ENCODE results near the gene OAF.
"Not testable (repeated sequence)": the region's sequence is repeated elsewhere in the genome, so short reads cannot be mapped to it uniquely, and the experiment has no call there.

OAF gene

DNA sequence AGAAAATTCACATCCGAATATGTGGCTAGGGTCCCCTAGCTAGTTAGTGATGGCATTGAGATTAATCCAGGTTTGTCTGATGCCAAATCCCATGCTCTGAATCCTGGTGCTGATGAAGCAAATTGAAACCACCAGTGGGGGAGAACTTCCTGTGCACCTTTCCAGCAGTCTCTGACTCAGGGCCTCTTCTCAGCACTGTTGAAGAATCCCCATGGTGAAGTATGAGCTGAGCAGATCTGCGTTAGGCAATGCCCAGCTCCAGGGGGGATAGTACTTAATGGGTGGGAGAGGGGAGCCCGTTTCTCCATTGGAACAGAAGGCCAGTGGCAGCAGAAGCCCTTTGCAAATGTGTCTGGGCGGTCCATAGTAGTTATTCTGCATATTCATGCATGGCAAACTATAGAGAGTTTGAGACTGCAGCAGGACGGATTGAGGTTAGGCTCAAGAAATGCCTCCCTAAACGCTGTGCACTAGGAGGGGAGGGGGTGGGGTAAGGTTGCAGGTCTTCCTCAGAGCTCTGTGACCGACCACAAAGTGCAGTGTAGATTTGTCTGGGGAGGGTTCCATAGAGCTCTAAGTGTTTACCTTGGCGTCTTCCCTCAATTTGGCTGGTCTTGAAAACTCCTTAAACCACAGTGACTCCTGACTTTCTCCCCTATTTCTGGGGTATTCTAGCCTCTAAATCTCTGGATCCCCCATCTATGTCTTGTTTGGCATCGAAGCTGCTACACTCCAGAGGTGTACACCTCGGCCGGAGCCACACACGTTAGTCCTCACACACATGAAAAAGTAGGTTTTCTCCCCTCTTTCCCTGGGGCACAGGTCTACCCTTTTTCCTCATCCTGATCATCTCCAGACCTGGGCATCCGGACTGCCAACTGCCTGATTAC is 33.9 kb downstream of the OAF start:
- DNase-seq, result no peak

DNA sequence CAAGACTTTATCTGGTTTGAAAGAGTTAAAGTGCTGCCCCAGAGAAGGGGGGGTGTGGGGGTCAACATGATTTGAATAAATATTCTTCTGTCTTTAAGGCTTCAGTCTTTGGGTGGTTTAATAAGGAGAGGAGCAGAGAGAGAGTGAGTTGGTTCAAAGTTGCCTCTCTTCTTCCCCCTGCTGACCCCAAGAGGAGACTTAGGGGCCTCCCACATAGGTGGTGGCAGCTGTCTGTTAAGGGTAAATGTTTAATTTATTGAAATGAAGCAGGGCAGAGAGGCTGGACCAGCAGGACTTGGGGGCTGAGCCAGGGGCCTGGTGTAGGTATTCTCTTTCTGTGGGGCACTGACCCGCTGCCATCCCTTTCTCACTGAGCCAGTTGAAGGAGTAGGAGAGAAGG is 34.6 kb downstream of the OAF start:
- DNase-seq, result no peak

DNA sequence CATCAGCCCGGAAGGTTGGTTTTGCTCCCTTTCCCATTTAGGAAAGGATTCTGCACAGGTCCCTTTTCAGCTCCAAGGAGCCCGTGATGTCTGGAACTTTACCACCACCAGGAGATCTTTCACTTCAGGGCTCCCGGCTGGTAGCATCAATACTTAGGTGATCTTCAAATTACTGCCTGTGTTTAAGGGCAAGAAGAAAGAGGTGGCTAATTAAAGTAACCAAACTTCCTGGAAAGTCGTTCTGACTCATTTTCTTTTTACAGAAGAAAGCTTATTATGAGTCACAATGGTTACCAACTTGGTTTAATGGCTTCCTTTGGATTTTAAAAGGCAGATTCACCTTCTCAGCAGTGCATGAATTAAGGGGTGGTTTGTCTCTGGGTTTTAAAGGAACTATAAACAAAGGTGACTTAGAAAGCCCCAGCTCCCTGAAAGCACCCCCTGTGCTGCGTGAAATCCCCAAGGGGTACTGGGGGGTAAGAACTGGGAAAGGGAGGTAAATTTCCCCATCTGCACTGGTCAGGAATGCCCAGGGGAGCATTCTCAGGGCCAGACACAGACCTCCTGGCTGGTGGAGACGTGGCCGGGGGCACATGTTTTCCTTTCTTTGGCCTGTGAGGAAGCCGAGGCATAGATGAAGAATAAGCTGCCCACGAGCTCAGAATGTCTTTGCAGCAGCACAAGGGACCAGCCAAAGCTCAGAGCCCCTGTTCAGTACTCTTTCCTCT is 37.9 kb downstream of the OAF start:
- DNase-seq, result no peak

- no peak for DNase-seq
Measured at GRCh38 chr11:120249279-120250262, 38.7 kb downstream of the OAF start.

- not testable (repeated sequence) for DNase-seq
Measured at GRCh38 chr11:120253377-120253776, 42.5 kb downstream of the OAF start.

GRCh38 chr11:120254788-120255518 is 44.1 kb downstream of the OAF start:
- DNase-seq, result no peak

GRCh38 chr11:120255519-120255866 is 44.7 kb downstream of the OAF start:
- DNase-seq, result no peak

GRCh38 chr11:120256178-120256577 is 45.3 kb downstream of the OAF start:
- DNase-seq, result no peak

DNA sequence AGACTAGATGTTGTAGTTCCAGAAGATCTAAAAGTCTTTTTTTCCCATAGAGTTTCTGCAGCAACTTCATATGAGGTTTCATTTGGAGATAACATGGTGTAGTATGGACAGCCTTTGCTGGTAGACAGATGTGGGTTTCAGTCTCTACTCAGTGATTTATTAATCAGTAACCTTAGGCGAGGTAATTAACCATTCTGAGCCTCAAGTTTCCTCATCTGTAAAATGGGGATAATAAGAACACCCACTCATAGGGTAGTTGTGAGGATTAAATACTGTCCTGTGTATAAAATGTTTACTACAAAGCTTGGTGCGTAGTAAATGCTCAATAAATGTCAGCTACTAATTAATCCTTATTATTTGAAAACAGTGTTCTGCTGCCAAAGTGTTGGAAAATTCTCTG is 45.9 kb downstream of the OAF start:
- DNase-seq, result no peak

GRCh38 chr11:120257346-120257745 is 46.5 kb downstream of the OAF start:
- DNase-seq, result no peak

DNA sequence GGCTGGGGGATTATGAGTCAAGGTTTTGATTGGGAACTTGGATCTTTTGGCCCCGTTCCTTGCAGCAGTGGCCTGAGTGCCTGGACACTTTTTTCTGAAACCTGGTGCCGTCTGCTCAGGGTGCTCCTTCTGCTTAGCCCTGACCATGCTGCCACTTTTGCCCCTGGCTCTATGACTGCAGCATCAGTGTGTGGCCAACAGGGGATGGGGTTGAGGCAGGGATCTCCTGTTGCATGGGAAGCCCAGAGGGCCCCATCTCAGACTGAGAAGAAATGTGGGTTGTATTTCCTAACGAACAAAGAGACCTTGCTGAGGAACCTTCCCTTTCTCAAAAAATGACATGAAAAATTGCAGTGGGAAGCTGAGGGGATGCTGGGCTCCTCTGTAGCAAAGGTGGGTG is 47.8 kb downstream of the OAF start:
- no peak for DNase-seq

DNA sequence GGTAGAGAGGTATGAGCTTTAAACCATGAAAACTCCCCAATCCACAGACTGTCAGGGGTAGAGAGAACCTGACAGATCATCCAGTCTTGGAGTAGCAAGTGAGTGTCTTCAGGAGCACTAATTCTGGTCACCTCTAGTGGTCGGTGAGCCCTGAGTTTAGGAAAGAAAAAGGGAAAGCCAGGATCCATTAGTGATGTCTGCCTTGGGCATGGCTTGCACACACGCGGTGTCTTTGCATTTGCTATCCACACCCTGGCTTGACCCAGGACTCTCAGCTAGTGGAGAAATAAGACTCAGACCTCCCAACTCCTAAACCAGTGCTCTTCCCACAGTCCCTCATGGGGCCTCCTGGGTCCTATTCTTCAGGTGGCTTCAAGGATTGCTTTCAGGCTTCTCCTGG is 48.4 kb downstream of the OAF start:
- DNase-seq, result no peak

DNA sequence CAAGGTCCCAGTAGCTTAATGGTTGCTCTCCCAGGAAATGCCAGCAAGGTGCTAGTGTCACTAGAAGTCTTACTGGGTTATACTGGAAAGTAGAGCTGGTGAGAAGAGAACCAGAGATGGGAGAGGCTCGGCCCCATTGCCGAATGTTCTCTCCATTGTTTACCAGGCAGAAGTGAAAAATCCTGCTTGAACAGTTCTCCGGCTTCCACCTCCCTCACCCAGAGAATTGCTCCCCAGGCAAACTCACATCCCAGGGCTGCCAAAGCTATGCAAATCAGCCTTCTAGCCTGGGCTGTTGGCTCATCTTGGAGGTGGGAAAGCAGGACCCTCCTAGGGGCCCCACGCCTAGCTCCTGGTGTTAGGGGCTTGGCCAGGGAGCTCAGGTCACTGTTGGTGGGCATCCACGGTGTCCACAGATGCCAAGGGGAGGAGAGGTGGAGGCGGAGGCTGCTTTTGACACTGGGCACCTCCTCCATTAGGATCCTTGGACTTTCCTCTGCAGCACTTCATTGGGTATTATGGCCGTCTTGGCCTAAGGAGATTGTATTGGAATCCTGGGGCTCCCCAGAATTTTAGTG is 49.2 kb downstream of the OAF start:
- no peak for DNase-seq

GRCh38 chr11:120260616-120261015 is 49.8 kb downstream of the OAF start:
- no peak for DNase-seq

GRCh38 chr11:120261321-120261720 is 50.5 kb downstream of the OAF start:
- no peak for DNase-seq

GRCh38 chr11:120261931-120262330 is 51.1 kb downstream of the OAF start:
- no peak for DNase-seq

DNA sequence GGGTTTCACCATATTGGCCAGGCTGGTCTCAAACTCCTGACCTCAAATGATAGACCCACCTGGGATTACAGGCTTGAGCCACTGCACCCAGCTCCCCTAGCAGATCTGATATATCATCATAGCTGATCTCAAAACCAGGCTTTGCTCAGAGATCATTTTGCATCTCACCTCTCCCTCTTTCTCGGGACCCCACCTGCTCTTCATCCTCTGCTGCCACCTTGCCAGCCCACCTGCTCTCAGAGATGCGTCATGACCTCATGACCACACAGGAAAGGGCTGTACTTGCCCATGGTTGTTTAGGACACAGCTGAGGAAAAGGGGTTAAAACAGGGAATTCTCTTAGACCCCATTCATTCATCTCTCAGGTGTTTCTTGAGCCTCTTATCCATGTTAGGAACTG is 56.5 kb downstream of the OAF start:
- DNase-seq, result no peak

DNA sequence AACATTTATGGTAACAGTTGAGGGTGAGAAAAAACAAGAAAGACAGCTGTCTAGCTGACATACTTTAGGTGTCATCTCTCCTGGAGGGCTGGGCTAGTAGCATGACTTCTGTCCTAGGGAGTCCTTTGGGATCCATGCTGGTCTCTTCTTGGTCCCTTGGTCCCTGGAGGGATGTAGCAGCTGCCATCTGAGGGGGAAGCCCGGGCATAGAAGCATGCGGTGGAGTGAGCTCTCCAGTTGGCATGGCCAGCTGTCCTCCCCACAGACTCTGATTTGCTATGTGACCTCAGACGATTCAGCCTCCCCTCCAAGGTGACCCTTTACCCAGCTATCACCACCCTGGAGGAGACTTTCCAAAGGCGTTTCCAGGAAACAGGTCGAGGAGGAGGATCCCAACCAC is 57.9 kb downstream of the OAF start:
- no peak for DNase-seq

DNA sequence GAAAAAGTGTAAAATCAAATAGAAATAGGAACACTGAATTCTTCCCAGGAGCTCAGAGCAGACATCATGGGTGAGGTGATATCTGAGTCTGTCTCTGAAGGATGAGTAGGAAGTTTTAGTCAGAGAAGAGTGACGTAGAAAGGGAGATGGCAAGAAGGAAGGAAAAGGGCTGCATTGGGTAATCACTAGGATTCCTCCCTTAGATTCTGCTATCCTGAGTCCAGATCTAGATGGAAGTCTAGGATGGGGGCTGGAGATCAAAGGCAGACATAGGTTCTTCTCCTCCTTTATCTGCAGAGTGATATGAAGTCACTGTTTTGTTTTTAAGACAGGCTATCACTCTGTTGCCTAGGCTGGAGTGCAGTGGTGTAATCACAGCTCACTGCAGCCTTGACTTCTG is 59.6 kb downstream of the OAF start:
- DNase-seq, result no peak

DNA sequence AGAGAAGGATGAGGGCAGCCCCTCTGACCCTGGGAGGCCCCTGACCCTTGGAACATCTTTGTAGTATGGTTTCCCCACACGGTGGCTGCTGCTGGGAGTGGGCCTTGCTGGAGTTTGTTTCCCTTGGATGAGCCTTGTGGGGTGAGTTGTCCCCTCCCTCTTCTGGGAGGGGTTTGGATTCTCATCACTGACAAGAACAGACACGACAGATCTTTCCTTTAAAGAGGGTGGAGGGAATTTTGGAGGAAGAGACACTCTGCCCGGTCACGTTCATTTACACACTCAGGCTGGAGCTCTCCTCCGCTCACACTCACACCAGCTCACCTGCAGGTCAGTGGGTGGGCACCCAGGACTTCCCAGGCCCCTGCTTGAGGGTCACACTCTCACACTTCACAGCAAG is 60.8 kb downstream of the OAF start:
- DNase-seq, result no peak

- DNase-seq, result no peak
Measured at GRCh38 chr11:120272303-120272702, 61.5 kb downstream of the OAF start.

DNA sequence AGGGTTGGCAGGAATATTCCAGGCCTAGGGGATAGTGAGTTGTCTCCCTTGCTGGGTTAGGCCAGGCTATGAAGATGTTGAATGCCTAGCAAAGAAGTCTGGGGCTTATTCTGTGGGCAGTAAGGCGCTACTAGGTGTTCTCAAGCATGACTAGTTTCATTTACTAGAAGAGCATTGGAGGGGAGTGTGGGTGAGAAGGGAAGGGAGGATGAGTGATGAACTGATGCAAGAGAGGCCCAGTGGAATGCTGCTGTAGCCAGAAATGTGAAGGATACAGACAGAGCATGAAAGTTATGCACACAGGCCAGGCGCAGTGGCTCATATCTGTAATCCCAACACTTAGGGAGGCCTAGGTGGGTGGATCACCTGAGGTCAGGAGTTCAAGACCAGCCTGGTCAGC is 62.6 kb downstream of the OAF start:
- no peak for DNase-seq

All from activated CD4-positive, alpha-beta T cell treated with anti-CD3 and anti-CD28 coated beads for 1 hour (primary cell).